GM19438 (cell line): ENCODE measurements around the gene LRRC34.

Source experiments
- ATAC-seq: cut with Tn5 transposase; IDR thresholded peaks from one replicate; pipeline ENCODE4 v1.9.1; 2021; ENCODE audit warnings: low read depth; ENCODE audit not compliant: unreplicated experiment

Gene LRRC34

GRCh38 chr3:169769287-169770181 is 43.2 kb downstream of the LRRC34 start, which contains the start of gene ACTRT3:
Gene ACTRT3 (minus strand): TSS chr3:169769561. CDS start chr3:169769520, 41 bp downstream.
- peak; percentile 16 for ATAC-seq

GRCh38 chr3:169764882-169765612 is 47.7 kb downstream of the LRRC34 start, which contains the start of gene TERC:
Gene TERC (minus strand): TSS chr3:169765060.
- peak; percentile 71 for ATAC-seq

GRCh38 chr3:169764312-169764881 is 48.3 kb downstream of the LRRC34 start:
- peak; percentile 35 for ATAC-seq

- no peak for ATAC-seq
Measured at GRCh38 chr3:169760479-169760878, 52.2 kb downstream of the LRRC34 start.

GRCh38 chr3:169759256-169759655 is 53.4 kb downstream of the LRRC34 start:
- ATAC-seq: no peak

- no peak for ATAC-seq
Measured at GRCh38 chr3:169758359-169758994, 54.2 kb downstream of the LRRC34 start.

- no peak for ATAC-seq
Measured at GRCh38 chr3:169755488-169755887, 57.2 kb downstream of the LRRC34 start.

- no peak for ATAC-seq
Measured at GRCh38 chr3:169754711-169755110, 58.0 kb downstream of the LRRC34 start.

GRCh38 chr3:169751875-169752274 is 60.8 kb downstream of the LRRC34 start:
- no peak for ATAC-seq

- ATAC-seq: no peak
Measured at GRCh38 chr3:169750665-169751064, 62.0 kb downstream of the LRRC34 start.

- ATAC-seq: no peak
Measured at GRCh38 chr3:169748670-169749069, 64.0 kb downstream of the LRRC34 start.

GRCh38 chr3:169746924-169747323 is 65.8 kb downstream of the LRRC34 start:
- no peak for ATAC-seq

GRCh38 chr3:169744366-169745054 is 68.2 kb downstream of the LRRC34 start:
- no peak for ATAC-seq
